Stimulated activated CD4-positive, alpha-beta T cell treated with anti-CD3 and anti-CD28 coated beads, TNF-alpha, amount 100 ng/mL, for 48 hours (primary cell): Measurements from ENCODE around the gene APBB1.

Source experiments
- DNase-seq, 3 donors: peaks; one replicate each; pipeline ENCODE4 v3.0.0-alpha.2; 2020; ENCODE audit warnings: low read depth in 3 of 3

APBB1 gene

GRCh38 chr11:6351782-6352382, 67.0 kb downstream of the APBB1 start:
- peak in 2 of 3 donors; percentile 19 to 21 for DNase-seq

- DNase-seq = no peak
These were observed 68.4 kb downstream of the APBB1 start for GRCh38 chr11:6350486-6350885.

- DNase-seq = no peak
These were observed 68.9 kb downstream of the APBB1 start for GRCh38 chr11:6350043-6350442.

- DNase-seq = no peak
These were observed 73.5 kb downstream of the APBB1 start for GRCh38 chr11:6345366-6345765.
